ENCODE data around the gene YIF1A.
"Not testable (repeated sequence)": the region's sequence is repeated elsewhere in the genome, so short reads cannot be mapped to it uniquely, and the experiment has no call there.

YIF1A gene

GRCh38 chr11:66258473-66258893 lies 30.5 kb downstream of the YIF1A start:
- peaks cover 3 to 45% of the 10 kb centered on the region in 2 experiments; a peak in 1 of 3 replicates for H3K36me3 ChIP-seq (ENCODE audit: control insufficient read depth in 2 of 2, insufficient read depth in 1 of 2, low read length in 2 of 2)
- ChIA-PET POLR2A (interaction anchor here (0.6 kb wide), 1 partner anchor 25 kb away, joined by 4 read pairs; no protein-coding TSS in a partner anchor), CTCF (interaction anchor here (0.6 to 1.4 kb wide), 11 partner anchors 8 to 214 kb away, joined by 3 to 5 read pairs (median 4); partner anchors contain the start of genes B4GAT1 and YIF1A)
- no peaks in the 10 kb centered on the region for H3K4me1 ChIP-seq (ENCODE audit: control insufficient read depth, insufficient read depth, low read length)
- peak overlapping the region; percentile 91 for H3K4me3 ChIP-seq (ENCODE audit: low read depth, low read length)
- peak overlapping the region; percentile 73; the same call in 1 of the 2 replicates for H3K27ac ChIP-seq (ENCODE audit: extremely low read depth, low read depth, low read length)
- H3K9me3 ChIP-seq (ENCODE audit: control insufficient read depth, insufficient read depth, low read depth, low read length) = no peaks in the 10 kb centered on the region
- peak; percentile 71 for TF ChIP-seq ZBTB8A (tag by site-specific recombination; IDR thresholded peaks at IDR 0.05)
- no peak for TF ChIP-seq ZNF114 (tag by site-specific recombination; IDR thresholded peaks at IDR 0.05)
- 0 out of 2 replicates have a peak, but pooled peaks have one; percentile 17 for TF ChIP-seq GLIS1 (tag by site-specific recombination; IDR thresholded peaks at IDR 0.05)
- TF ChIP-seq ZNF335 (tag by site-specific recombination; conservative IDR thresholded peaks at IDR 0.05) = peak; percentile 95
- no peak for TF ChIP-seq PRDM6 (tag by site-specific recombination; IDR thresholded peaks at IDR 0.05)
- TF ChIP-seq ZFP37 (tag by site-specific recombination; IDR thresholded peaks at IDR 0.05) = 0 out of 2 replicates have a peak, but pooled peaks have one; percentile 14
- TF ChIP-seq HIC1 (tag by site-specific recombination; IDR thresholded peaks at IDR 0.05) = peak; percentile 79; the same call in 1 of the 2 replicates
- 0 out of 2 replicates have a peak, but pooled peaks have one; percentile 22 for TF ChIP-seq ZNF394 (tag by site-specific recombination; IDR thresholded peaks at IDR 0.05; ENCODE audit: borderline replicate concordance)
- TF ChIP-seq KLF10 (tag by site-specific recombination; IDR thresholded peaks at IDR 0.05) = no peak
- peak; percentile 72 for TF ChIP-seq ZBTB48 (tag by site-specific recombination; IDR thresholded peaks at IDR 0.05)
- 0 out of 2 replicates have a peak, but pooled peaks have one; percentile 5 for TF ChIP-seq ZBTB11 (tag by site-specific recombination; conservative IDR thresholded peaks at IDR 0.05; ENCODE audit: low read depth)
- peak; percentile 65; the same call in 1 of the 2 replicates for TF ChIP-seq ZBTB17 (tag by site-specific recombination; IDR thresholded peaks at IDR 0.05)

- not testable (repeated sequence) for H3K4me3 ChIP-seq (ENCODE audit: low read depth, low read length); H3K4me1 ChIP-seq (ENCODE audit: control insufficient read depth, insufficient read depth, low read length); H3K27ac ChIP-seq (ENCODE audit: extremely low read depth, low read depth, low read length); H3K9me3 ChIP-seq (ENCODE audit: control insufficient read depth, insufficient read depth, low read depth, low read length); H3K36me3 ChIP-seq (ENCODE audit: control insufficient read depth in 2 of 2, insufficient read depth in 1 of 2, low read length in 2 of 2)
- ChIA-PET POLR2A (interaction anchor here (0.7 kb wide), 1 partner anchor 152 kb away, joined by 7 read pairs; no protein-coding TSS in a partner anchor), CTCF (interaction anchor here (0.6 to 1.6 kb wide), 2 partner anchors 12 to 901 kb away, joined by 3 to 4 read pairs; no protein-coding TSS in a partner anchor)
These were observed 35.9 kb downstream of the YIF1A start for GRCh38 chr11:66253081-66253480.

- ChIA-PET CTCF (interaction anchor here (0.6 to 1.0 kb wide), 3 partner anchors 14 to 382 kb away, joined by 3 to 4 read pairs (median 3); no protein-coding TSS in a partner anchor), POLR2A (interaction anchor here (1.8 kb wide), 1 partner anchor 16 kb away, joined by 5 read pairs; no protein-coding TSS in a partner anchor)
- Histone ChIP-seq H3K4me1 (ENCODE audit: control insufficient read depth, insufficient read depth, low read length) (no peaks in the 10 kb centered on the region), H3K27ac (ENCODE audit: extremely low read depth, low read depth, low read length) (no peak overlapping the region), H3K36me3 (ENCODE audit: control insufficient read depth in 2 of 2, insufficient read depth in 1 of 2, low read length in 2 of 2) (peaks cover 0 to 8% of the 10 kb centered on the region in 2 experiments; a peak in 1 of 3 replicates), H3K4me3 (ENCODE audit: low read depth, low read length) (no peak overlapping the region), H3K9me3 (ENCODE audit: control insufficient read depth, insufficient read depth, low read depth, low read length) (no peaks in the 10 kb centered on the region)
- no peak for TF ChIP-seq ZNF146 (tag by site-specific recombination; IDR thresholded peaks at IDR 0.05)
- TF ChIP-seq ZNF521 (tag by site-specific recombination; IDR thresholded peaks at IDR 0.05) = no peak
- no peak for TF ChIP-seq MYNN (tag by site-specific recombination; IDR thresholded peaks at IDR 0.05; ENCODE audit: borderline replicate concordance)
- TF ChIP-seq ZNF76 (tag by site-specific recombination; IDR thresholded peaks at IDR 0.05; ENCODE audit: borderline replicate concordance, low read depth) = no peak
- no peak for TF ChIP-seq ZBTB44 (tag by site-specific recombination; IDR thresholded peaks at IDR 0.05)
These were observed 37.1 kb downstream of the YIF1A start for GRCh38 chr11:66251809-66252208.

All from HEK293 (cell line).